Suprapubic skin (tissue), 4 donors: ENCODE results near the gene TULP4. TPM values are rescaled to one million over a fixed set of nuclear protein-coding genes. Genes with fewer than 3 reads are reported as not detected.

Experiments
- DNase-seq, 2 donors: peaks; one replicate each; pipeline ENCODE4 v3.0.0-alpha.2; 2019; ENCODE audit warnings: low spot score in 2 of 2
- H3K27ac ChIP-seq: fragments of 200-600 bp; sonication (generic); one replicate; pipeline ENCODE4 v1.5.1; 2019
- H3K27me3 ChIP-seq: fragments of 200-600 bp; sonication (generic); one replicate; pipeline ENCODE4 v1.5.1; 2019
- H3K36me3 ChIP-seq: fragments of 200-600 bp; sonication (generic); one replicate; pipeline ENCODE4 v1.5.1; 2019
- H3K4me1 ChIP-seq: fragments of 200-600 bp; sonication (generic); one replicate; pipeline ENCODE4 v1.5.1; 2019
- H3K4me3 ChIP-seq: fragments of 200-600 bp; sonication (generic); one replicate; pipeline ENCODE4 v1.5.1; 2019; ENCODE audit warnings: mild to moderate bottlenecking
- H3K9me3 ChIP-seq: fragments of 200-600 bp; sonication (generic); one replicate; pipeline ENCODE4 v1.5.1; 2019
- EP300 ChIP-seq: sonication (generic); formaldehyde crosslinking; IDR thresholded peaks from one replicate; pipeline ENCODE4 v1.6.1; 2017; ENCODE audit warnings: antibody characterized with exemption
- POLR2A ChIP-seq, 2 donors: fragments of 450-650 bp; IDR thresholded peaks; one replicate each; pipeline ENCODE4 v1.6.1; 2017; ENCODE audit warnings: antibody characterized with exemption in 2 of 2, mild to moderate bottlenecking in 2 of 2, moderate library complexity in 2 of 2
- POLR2AphosphoS5 ChIP-seq, 3 donors: sonication (generic); formaldehyde crosslinking; IDR thresholded peaks; one replicate each; pipeline ENCODE4 v1.6.1; 2017; ENCODE audit warnings: antibody characterized with exemption in 3 of 3
- WGBS: methylation state at CpG from one replicate; pipeline ENCODE4 v1.1.5; 2018; 5-methylcytosine and 5-hydroxymethylcytosine counted together
- total RNA-seq, 4 donors: library from RNA; depleted of rRNA; stranded (reverse); fragments of >200 nt; gene quantifications; one replicate each; pipeline ENCODE4 v1.1.0, GENCODE V29; 2016
- TF ChIP-seq, protein P1 (sequence below), 2 donors: fragments of 200-600 bp in 1 of 2; fragments of 450-650 bp in 1 of 2; sonication (generic) in 1 of 2; IDR thresholded peaks; one replicate each; pipeline ENCODE4 v1.5.1; 2016 to 2019; ENCODE audit warnings: antibody characterized with exemption in 2 of 2, mild to moderate bottlenecking in 1 of 2, moderate library complexity in 1 of 2

The TULP4 gene
- total RNA-seq, 4 donors from 2014 or later, result 123 to 156 (median 132) TPM

GRCh38 chr6:158497620-158498019, 185.4 kb downstream of the TULP4 start:
- Histone ChIP-seq H3K9me3 (no peaks in the 10 kb centered on the region), H3K4me3 (no peak overlapping the region), H3K4me1 (no peaks in the 10 kb centered on the region), H3K27ac (no peak overlapping the region), H3K36me3 (peaks cover 82% of the 10 kb centered on the region), H3K27me3 (no peaks in the 10 kb centered on the region)
- DNase-seq, result no peak
- 87% methylated on average over 6 of the region's 6 CpGs for WGBS
- TF ChIP-seq, protein P1, sequence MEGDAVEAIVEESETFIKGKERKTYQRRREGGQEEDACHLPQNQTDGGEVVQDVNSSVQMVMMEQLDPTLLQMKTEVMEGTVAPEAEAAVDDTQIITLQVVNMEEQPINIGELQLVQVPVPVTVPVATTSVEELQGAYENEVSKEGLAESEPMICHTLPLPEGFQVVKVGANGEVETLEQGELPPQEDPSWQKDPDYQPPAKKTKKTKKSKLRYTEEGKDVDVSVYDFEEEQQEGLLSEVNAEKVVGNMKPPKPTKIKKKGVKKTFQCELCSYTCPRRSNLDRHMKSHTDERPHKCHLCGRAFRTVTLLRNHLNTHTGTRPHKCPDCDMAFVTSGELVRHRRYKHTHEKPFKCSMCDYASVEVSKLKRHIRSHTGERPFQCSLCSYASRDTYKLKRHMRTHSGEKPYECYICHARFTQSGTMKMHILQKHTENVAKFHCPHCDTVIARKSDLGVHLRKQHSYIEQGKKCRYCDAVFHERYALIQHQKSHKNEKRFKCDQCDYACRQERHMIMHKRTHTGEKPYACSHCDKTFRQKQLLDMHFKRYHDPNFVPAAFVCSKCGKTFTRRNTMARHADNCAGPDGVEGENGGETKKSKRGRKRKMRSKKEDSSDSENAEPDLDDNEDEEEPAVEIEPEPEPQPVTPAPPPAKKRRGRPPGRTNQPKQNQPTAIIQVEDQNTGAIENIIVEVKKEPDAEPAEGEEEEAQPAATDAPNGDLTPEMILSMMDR (IDR thresholded peaks at IDR 0.05), result no peak
- TF ChIP-seq EP300 (no peak), POLR2AphosphoS5 (IDR thresholded peaks at IDR 0.05) (no peak), POLR2A (IDR thresholded peaks at IDR 0.05) (no peak)

GRCh38 chr6:158498362-158498761, 186.1 kb downstream of the TULP4 start:
- H3K4me1 ChIP-seq, result no peaks in the 10 kb centered on the region
- H3K27me3 ChIP-seq, result no peaks in the 10 kb centered on the region
- H3K9me3 ChIP-seq, result no peaks in the 10 kb centered on the region
- H3K27ac ChIP-seq, result no peak overlapping the region
- DNase-seq, result no peak
- H3K4me3 ChIP-seq, result no peak overlapping the region
- TF ChIP-seq POLR2A (IDR thresholded peaks at IDR 0.05), result no peak
- TF ChIP-seq POLR2AphosphoS5 (IDR thresholded peaks at IDR 0.05), result no peak
- TF ChIP-seq, protein P1 (IDR thresholded peaks at IDR 0.05), result no peak
- no peak for TF ChIP-seq EP300
- WGBS, result 93% methylated on average over 6 of the region's 6 CpGs
- H3K36me3 ChIP-seq, result peaks cover 79% of the 10 kb centered on the region

GRCh38 chr6:158499601-158500000, 187.3 kb downstream of the TULP4 start:
- H3K4me3 ChIP-seq, result no peak overlapping the region
- WGBS, result 94% methylated on average over 1 of the region's 1 CpG
- peaks cover 69% of the 10 kb centered on the region for H3K36me3 ChIP-seq
- H3K27ac ChIP-seq, result no peak overlapping the region
- no peaks in the 10 kb centered on the region for H3K4me1 ChIP-seq
- no peaks in the 10 kb centered on the region for H3K9me3 ChIP-seq
- no peaks in the 10 kb centered on the region for H3K27me3 ChIP-seq
- DNase-seq, result no peak
- TF ChIP-seq POLR2A (IDR thresholded peaks at IDR 0.05) (no peak), POLR2AphosphoS5 (IDR thresholded peaks at IDR 0.05) (no peak), EP300 (no peak)
- TF ChIP-seq, protein P1 (IDR thresholded peaks at IDR 0.05), result no peak

GRCh38 chr6:158500016-158500735, 187.9 kb downstream of the TULP4 start:
- 91% methylated on average over 8 of the region's 8 CpGs for WGBS
- H3K27ac ChIP-seq, result no peak overlapping the region
- no peak overlapping the region for H3K4me3 ChIP-seq
- H3K36me3 ChIP-seq, result peaks cover 64% of the 10 kb centered on the region
- no peaks in the 10 kb centered on the region for H3K4me1 ChIP-seq
- no peaks in the 10 kb centered on the region for H3K27me3 ChIP-seq
- TF ChIP-seq POLR2A (IDR thresholded peaks at IDR 0.05) (no peak), EP300 (no peak)
- TF ChIP-seq, protein P1 (IDR thresholded peaks at IDR 0.05), result no peak
- no peak for DNase-seq
- H3K9me3 ChIP-seq, result no peaks in the 10 kb centered on the region

DNA sequence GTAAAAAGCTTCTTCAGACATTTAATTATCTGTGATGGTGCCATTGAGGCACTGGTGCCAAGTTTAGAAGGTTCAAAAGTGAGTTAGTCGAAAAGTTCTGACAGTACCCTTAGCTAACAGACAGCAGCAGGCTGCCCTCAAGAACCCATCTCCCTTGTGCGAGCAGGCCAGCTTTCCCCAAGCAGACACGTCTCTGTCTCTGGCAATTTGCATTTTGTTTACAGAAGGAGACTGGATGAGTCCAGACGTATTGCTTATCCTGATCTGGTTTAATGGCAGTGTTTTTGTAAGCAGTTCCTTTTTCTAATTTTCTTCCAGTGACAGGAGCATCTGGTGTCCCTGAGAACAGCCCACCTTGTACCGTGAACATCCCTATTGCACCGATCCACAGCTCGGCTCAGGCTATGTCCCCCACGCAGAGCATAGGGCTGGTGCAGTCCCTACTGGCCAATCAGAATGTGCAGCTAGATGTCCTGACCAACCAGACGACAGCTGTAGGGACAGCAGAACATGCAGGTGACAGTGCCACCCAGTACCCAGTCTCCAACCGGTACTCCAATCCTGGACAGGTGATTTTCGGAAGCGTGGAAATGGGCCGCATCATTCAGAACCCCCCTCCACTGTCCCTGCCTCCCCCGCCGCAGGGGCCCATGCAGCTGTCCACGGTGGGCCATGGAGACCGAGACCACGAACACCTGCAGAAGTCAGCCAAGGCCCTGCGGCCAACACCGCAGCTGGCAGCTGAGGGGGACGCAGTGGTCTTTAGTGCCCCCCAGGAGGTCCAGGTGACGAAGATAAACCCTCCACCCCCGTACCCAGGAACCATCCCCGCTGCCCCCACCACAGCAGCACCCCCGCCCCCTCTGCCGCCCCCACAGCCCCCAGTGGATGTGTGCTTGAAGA, 189.3 kb downstream of the TULP4 start:
- no peaks in the 10 kb centered on the region for H3K9me3 ChIP-seq
- no peak for TF ChIP-seq EP300
- TF ChIP-seq, protein P1 (IDR thresholded peaks at IDR 0.05), result no peak
- TF ChIP-seq POLR2AphosphoS5 (IDR thresholded peaks at IDR 0.05), result no peak
- no peak for TF ChIP-seq POLR2A (IDR thresholded peaks at IDR 0.05)
- H3K4me1 ChIP-seq, result no peaks in the 10 kb centered on the region
- WGBS, result 92% methylated on average over 10 of the region's 26 CpGs
- no peak for DNase-seq
- no peaks in the 10 kb centered on the region for H3K27me3 ChIP-seq
- no peak overlapping the region for H3K27ac ChIP-seq
- peaks cover 56% of the 10 kb centered on the region for H3K36me3 ChIP-seq
- H3K4me3 ChIP-seq, result no peak overlapping the region
